ENCODE measurements around the gene SIRPD.

The SIRPD gene

GRCh38 chr20:1557605-1558004, at the start of gene SIRPD:
Gene SIRPD, minus strand, starts transcription at chr20:1557705. Its CDS starts 52 bp downstream, at chr20:1557653.
- no peak within 1 kb of the TSS for H3K4me3 Mint-ChIP-seq
- peaks cover 16% of the 10 kb centered on the region for H3K27me3 Mint-ChIP-seq (ENCODE audit: low read depth)
- H3K36me3 Mint-ChIP-seq (ENCODE audit: low read depth): no peaks in the 10 kb centered on the region
- no peak within 1 kb of the TSS for H3K27ac Mint-ChIP-seq
- no peaks in the 10 kb centered on the region for H3K4me1 Mint-ChIP-seq
- no peaks in the 10 kb centered on the region for H3K9me3 Mint-ChIP-seq
- TF ChIP-seq, protein P1, sequence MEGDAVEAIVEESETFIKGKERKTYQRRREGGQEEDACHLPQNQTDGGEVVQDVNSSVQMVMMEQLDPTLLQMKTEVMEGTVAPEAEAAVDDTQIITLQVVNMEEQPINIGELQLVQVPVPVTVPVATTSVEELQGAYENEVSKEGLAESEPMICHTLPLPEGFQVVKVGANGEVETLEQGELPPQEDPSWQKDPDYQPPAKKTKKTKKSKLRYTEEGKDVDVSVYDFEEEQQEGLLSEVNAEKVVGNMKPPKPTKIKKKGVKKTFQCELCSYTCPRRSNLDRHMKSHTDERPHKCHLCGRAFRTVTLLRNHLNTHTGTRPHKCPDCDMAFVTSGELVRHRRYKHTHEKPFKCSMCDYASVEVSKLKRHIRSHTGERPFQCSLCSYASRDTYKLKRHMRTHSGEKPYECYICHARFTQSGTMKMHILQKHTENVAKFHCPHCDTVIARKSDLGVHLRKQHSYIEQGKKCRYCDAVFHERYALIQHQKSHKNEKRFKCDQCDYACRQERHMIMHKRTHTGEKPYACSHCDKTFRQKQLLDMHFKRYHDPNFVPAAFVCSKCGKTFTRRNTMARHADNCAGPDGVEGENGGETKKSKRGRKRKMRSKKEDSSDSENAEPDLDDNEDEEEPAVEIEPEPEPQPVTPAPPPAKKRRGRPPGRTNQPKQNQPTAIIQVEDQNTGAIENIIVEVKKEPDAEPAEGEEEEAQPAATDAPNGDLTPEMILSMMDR (IDR thresholded peaks at IDR 0.05; ENCODE audit: unreplicated experiment in 3 of 3): no peak

GRCh38 chr20:1600736-1601135, 43.2 kb upstream of the SIRPD start:
- no peak overlapping the region for H3K4me3 Mint-ChIP-seq
- no peaks in the 10 kb centered on the region for H3K27me3 Mint-ChIP-seq (ENCODE audit: low read depth)
- H3K27ac Mint-ChIP-seq: no peak overlapping the region
- H3K36me3 Mint-ChIP-seq (ENCODE audit: low read depth): no peaks in the 10 kb centered on the region
- no peaks in the 10 kb centered on the region for H3K4me1 Mint-ChIP-seq
- H3K9me3 Mint-ChIP-seq: no peaks in the 10 kb centered on the region
- TF ChIP-seq, protein P1 (IDR thresholded peaks at IDR 0.05; ENCODE audit: unreplicated experiment in 3 of 3): no peak

DNA sequence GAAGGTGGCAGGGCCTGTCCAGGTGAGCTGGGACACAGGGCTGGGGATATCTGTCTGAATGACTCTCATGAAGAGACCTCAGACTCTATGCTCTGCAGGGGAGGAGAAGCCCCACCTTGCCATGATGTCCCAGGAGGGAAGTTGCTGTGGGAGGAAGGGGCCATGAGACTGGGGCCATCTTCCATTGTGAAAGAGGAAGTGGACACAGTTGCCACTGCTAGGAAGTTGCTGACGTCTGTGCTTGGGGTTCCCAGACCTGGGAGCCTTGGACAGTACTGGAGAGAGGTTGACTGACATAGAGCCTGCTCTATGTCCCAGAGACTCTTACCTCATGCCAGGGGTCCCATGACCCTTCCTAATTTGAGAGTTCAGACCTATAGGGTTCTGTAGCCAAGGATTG, 37.8 kb upstream of the SIRPD start:
- H3K9me3 Mint-ChIP-seq: no peaks in the 10 kb centered on the region
- no peaks in the 10 kb centered on the region for H3K36me3 Mint-ChIP-seq (ENCODE audit: low read depth)
- no peak overlapping the region for H3K27ac Mint-ChIP-seq
- no peaks in the 10 kb centered on the region for H3K4me1 Mint-ChIP-seq
- no peak overlapping the region for H3K4me3 Mint-ChIP-seq
- no peaks in the 10 kb centered on the region for H3K27me3 Mint-ChIP-seq (ENCODE audit: low read depth)
- TF ChIP-seq, protein P1 (IDR thresholded peaks at IDR 0.05; ENCODE audit: unreplicated experiment in 3 of 3): no peak

DNA sequence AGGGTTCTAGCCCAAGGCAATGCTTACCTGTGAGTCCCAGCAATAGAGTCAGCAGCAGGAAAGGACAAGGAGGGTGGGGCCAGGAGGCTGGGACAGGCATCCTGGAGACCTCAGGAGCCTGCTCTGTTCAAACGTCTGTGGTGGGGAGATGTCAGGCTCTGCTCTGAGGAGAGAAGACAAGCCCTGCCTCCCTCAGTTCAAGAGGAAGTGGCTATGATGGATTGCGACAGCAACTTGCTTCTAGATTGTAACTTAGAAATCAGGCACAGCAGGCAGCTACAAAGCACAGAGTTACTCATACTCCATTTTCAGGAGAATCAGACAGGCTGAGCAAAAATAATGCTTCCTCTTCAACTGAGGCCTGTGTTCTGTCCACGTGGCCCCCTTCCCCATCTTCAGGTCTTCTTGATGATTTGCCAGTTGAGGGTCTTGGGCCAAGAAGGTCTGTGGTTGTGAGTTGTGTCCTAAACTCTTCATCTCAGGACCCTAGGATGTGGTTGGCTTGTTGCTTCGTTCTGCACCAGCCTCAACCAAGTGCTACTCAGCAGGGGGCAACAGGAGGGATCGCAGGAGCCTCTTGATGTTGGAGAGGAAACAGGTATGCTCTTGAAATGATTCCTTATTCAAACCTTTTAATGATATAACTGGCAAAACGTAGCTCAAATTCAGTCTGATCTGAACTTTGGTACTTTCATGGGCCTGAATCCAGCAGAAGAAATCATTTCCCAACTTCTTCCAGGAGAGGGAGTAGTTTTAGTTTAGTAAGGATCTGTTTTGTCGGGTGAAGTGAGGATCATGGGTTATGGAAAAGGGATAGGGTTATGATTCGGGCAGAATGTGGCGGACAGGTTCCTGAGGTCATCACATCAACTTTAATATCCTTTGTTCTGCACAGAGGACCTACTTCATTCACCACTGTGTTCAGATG, 31.3 kb upstream of the SIRPD start:
- Mint-ChIP-seq H3K27me3 (ENCODE audit: low read depth) (no peaks in the 10 kb centered on the region), H3K9me3 (no peaks in the 10 kb centered on the region), H3K36me3 (ENCODE audit: low read depth) (no peaks in the 10 kb centered on the region), H3K27ac (no peak overlapping the region), H3K4me3 (no peak overlapping the region), H3K4me1 (no peaks in the 10 kb centered on the region)
- TF ChIP-seq, protein P1 (IDR thresholded peaks at IDR 0.05; ENCODE audit: unreplicated experiment in 3 of 3): no peak

DNA sequence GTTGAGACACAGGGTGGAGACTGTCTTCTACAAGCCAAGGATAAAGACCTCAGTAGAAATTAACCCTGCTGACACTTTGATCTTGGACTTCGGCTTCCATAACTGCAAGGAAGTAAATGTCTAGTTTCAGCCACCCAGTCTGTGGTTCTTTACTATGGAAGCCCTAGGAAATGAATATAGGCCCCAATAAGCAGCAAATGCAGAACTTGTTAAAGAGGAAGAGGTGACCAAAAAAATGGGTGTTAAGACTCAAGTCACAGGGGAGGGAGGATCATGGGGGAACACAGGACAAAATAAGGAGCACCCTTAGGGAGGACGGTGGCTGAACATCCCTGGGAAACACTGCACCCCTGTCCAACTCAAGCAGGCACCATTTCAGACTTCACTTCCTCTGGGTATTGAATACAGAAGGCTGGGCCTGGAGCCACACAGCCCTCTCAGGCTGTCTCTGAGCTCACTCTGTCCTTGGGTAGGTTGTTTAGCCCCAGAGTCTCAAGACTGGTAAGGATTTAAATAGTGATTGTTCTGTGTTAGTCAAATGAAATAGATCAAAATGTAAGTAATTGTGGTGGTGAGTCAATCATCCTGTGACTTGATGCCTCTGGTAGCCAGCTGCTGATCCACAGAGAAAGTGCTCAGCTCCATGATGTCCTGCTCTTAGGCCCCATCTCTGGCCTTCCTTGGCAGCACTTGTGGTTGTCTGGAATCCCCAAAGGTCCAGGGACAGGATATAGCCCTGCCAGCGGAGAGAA, 30.5 kb upstream of the SIRPD start:
- no peak overlapping the region for H3K27ac Mint-ChIP-seq
- no peaks in the 10 kb centered on the region for H3K36me3 Mint-ChIP-seq (ENCODE audit: low read depth)
- TF ChIP-seq, protein P1 (IDR thresholded peaks at IDR 0.05; ENCODE audit: unreplicated experiment in 3 of 3): no peak
- H3K4me1 Mint-ChIP-seq: no peaks in the 10 kb centered on the region
- no peaks in the 10 kb centered on the region for H3K27me3 Mint-ChIP-seq (ENCODE audit: low read depth)
- H3K9me3 Mint-ChIP-seq: no peaks in the 10 kb centered on the region
- no peak overlapping the region for H3K4me3 Mint-ChIP-seq
